Lung (tissue), 12 donors: Measurements from ENCODE around the gene CCDC192. TPM values are rescaled to one million over a fixed set of nuclear protein-coding genes. Genes with fewer than 3 reads are reported as not detected.

Source experiments
- ATAC-seq: fragments of 200-7000 bp; cut with Tn5 transposase; one replicate; pipeline ENCODE4 v1.9.1; 2020; ENCODE audit warnings: moderate number of reproducible peaks; ENCODE audit not compliant: insufficient read depth, low FRiP score
- DNase-seq, 3 donors: peaks; one replicate each; pipeline ENCODE4 v3.0.0-alpha.2; 2013 to 2017
- H3K27ac ChIP-seq, 2 donors: one replicate each; pipeline ENCODE4 v1.5.1; 2013; ENCODE audit warnings: mild to moderate bottlenecking in 2 of 2, moderate library complexity in 2 of 2, control low read depth in 1 of 2, inconsistent platforms in 1 of 2, low read depth in 1 of 2, low read length in 1 of 2
- H3K27me3 ChIP-seq, 3 donors: one replicate each; pipeline ENCODE4 v1.5.1; 2013; ENCODE audit warnings: low read length in 2 of 3; ENCODE audit not compliant: control insufficient read depth in 3 of 3, insufficient read depth in 3 of 3
- H3K36me3 ChIP-seq, 4 donors: one replicate each; pipeline ENCODE4 v1.5.1; 2013; ENCODE audit warnings: low read length in 4 of 4, mild to moderate bottlenecking in 1 of 4, moderate library complexity in 1 of 4; ENCODE audit not compliant: control insufficient read depth in 4 of 4, insufficient read depth in 4 of 4
- H3K4me1 ChIP-seq, 5 donors: one replicate each; pipeline ENCODE4 v1.5.1; 2013; ENCODE audit warnings: low read length in 5 of 5, mild to moderate bottlenecking in 2 of 5, moderate library complexity in 1 of 5; ENCODE audit not compliant: control insufficient read depth in 5 of 5, insufficient read depth in 5 of 5
- H3K4me3 ChIP-seq: one replicate; pipeline ENCODE4 v1.5.1; 2013; ENCODE audit warnings: mild to moderate bottlenecking, control low read depth, moderate library complexity
- H3K9ac ChIP-seq, 2 donors: one replicate each; pipeline ENCODE4 v1.5.1; 2013; ENCODE audit warnings: low read length in 2 of 2, control low read depth in 1 of 2; ENCODE audit not compliant: insufficient read depth in 1 of 2
- H3K9me3 ChIP-seq, 4 donors: one replicate each; pipeline ENCODE4 v1.5.1; 2013; ENCODE audit warnings: low read length in 3 of 4, mild to moderate bottlenecking in 1 of 4, moderate library complexity in 1 of 4; ENCODE audit not compliant: control insufficient read depth in 4 of 4, insufficient read depth in 3 of 4
- CTCF ChIP-seq: IDR thresholded peaks from 2 replicates; pipeline ENCODE4 v1.5.1; 2012; ENCODE audit warnings: mild to moderate bottlenecking; ENCODE audit errors: control extremely low read depth, extremely low read depth
- WGBS, 2 donors: extraction: QIAGEN DNeasy Blood & Tissue Kit; methylation state at CpG; one replicate each; pipeline ENCODE4 v1.1.7; 2013; 5-methylcytosine and 5-hydroxymethylcytosine counted together
- polyA plus RNA-seq, 2 donors: library from polyadenylated mRNA; stranded (reverse); fragments of 200-250 nt; gene quantifications; one replicate each; pipeline ENCODE4 v1.2.1, GENCODE V29; 2013
- total RNA-seq, 2 donors: library from RNA; depleted of rRNA in 1 of 2; stranded (reverse); fragments of >200 nt in 1 of 2; gene quantifications; one replicate each; pipeline ENCODE4 v1.2.1, GENCODE V29; 2014 to 2021
- donor health status: control.
- donor health status: control.
- donor health status: Bipolar disorder and iron deficiency.
- donor health status: healthy.
- donor health status: DM: yes; HTN: yes; CAD: no.

The CCDC192 gene
- total and polyA plus RNA-seq, 4 donors: 0.08 to 0.47 (median 0.40) TPM; not detected in 1

- Histone ChIP-seq H3K36me3 (no peaks in the 10 kb centered on the region), H3K27ac (no peak overlapping the region), H3K9ac (no peak overlapping the region), H3K4me3 (no peak overlapping the region), H3K27me3 (no peaks in the 10 kb centered on the region), H3K4me1 (peaks cover 0 to 4% (median 0%) of the 10 kb centered on the region in 5 donors), H3K9me3 (no peaks in the 10 kb centered on the region)
- 59 to 81% methylated on average over 5 of the region's 5 CpGs for WGBS, 2 donors
- TF ChIP-seq CTCF: no peak
- ATAC-seq (no peak), DNase-seq (no peak)
These were observed 128.9 kb downstream of the CCDC192 start for GRCh38 chr5:127832067-127832466.

- ATAC-seq: no peak
- Histone ChIP-seq H3K27ac (no peak overlapping the region), H3K9me3 (no peaks in the 10 kb centered on the region), H3K4me3 (no peak overlapping the region), H3K4me1 (peaks cover 0 to 4% (median 0%) of the 10 kb centered on the region in 5 donors), H3K36me3 (no peaks in the 10 kb centered on the region), H3K27me3 (no peaks in the 10 kb centered on the region), H3K9ac (no peak overlapping the region)
- WGBS, 2 donors: 14 to 37% methylated on average over 2 of the region's 2 CpGs
- DNase-seq: no peak
- TF ChIP-seq CTCF: no peak
These were observed 130.9 kb downstream of the CCDC192 start for GRCh38 chr5:127834094-127834531.

GRCh38 chr5:127834554-127834953 lies 131.4 kb downstream of the CCDC192 start:
- H3K4me3 ChIP-seq: no peak overlapping the region
- no peak for TF ChIP-seq CTCF
- H3K27me3 ChIP-seq: no peaks in the 10 kb centered on the region
- no peak overlapping the region for H3K27ac ChIP-seq
- no peak overlapping the region for H3K9ac ChIP-seq
- no peaks in the 10 kb centered on the region for H3K9me3 ChIP-seq
- peak in 2 of 3 donors; percentile 33 to 65 for DNase-seq
- H3K36me3 ChIP-seq: no peaks in the 10 kb centered on the region
- 84 to 90% methylated on average over 5 of the region's 5 CpGs for WGBS, 2 donors
- ATAC-seq: no peak
- peaks cover 0 to 4% (median 0%) of the 10 kb centered on the region in 5 donors for H3K4me1 ChIP-seq

- Histone ChIP-seq H3K27me3 (no peaks in the 10 kb centered on the region), H3K4me1 (peaks cover 0 to 4% (median 0%) of the 10 kb centered on the region in 5 donors), H3K9ac (no peak overlapping the region), H3K36me3 (no peaks in the 10 kb centered on the region), H3K9me3 (no peaks in the 10 kb centered on the region), H3K27ac (no peak overlapping the region), H3K4me3 (no peak overlapping the region)
- 59 to 61% methylated on average over 3 of the region's 3 CpGs for WGBS, 2 donors
- no peak for TF ChIP-seq CTCF
- DNase-seq (no peak), ATAC-seq (no peak)
These were observed 135.5 kb downstream of the CCDC192 start for GRCh38 chr5:127838661-127839060.
